ENCODE data around the gene PSIP1. TPM values are rescaled to one million over a fixed set of nuclear protein-coding genes. Genes with fewer than 3 reads are reported as not detected.
"Not testable (repeated sequence)": the region's sequence is repeated elsewhere in the genome, so short reads cannot be mapped to it uniquely, and the experiment has no call there.

The PSIP1 gene
- total and polyA plus RNA-seq, 7 donors: 10.9 to 89.1 (median 65.7) TPM

GRCh38 chr9:15444141-15444540 lies 66.6 kb downstream of the PSIP1 start:
- Histone ChIP-seq H3K27ac (no peak overlapping the region), H3K27me3 (no peaks in the 10 kb centered on the region), H3K4me3 (no peak overlapping the region), H3K4me1 (no peaks in the 10 kb centered on the region), H3K9me3 (no peaks in the 10 kb centered on the region), H3K36me3 (peaks cover 7 to 59% (median 44%) of the 10 kb centered on the region in 4 donors)
- no peak for TF ChIP-seq EP300 (IDR thresholded peaks at IDR 0.05)
- TF ChIP-seq CTCF (IDR thresholded peaks at IDR 0.05): no peak
- TF ChIP-seq POLR2AphosphoS5 (IDR thresholded peaks at IDR 0.05): no peak
- no peak for TF ChIP-seq POLR2A (IDR thresholded peaks at IDR 0.05)
- intact Hi-C loops (cut with DNase I): no loop called here
- WGBS, 2 donors: 87 to 98% methylated on average over 3 of the region's 3 CpGs
- no peak for DNase-seq

GRCh38 chr9:15442264-15442663 lies 68.5 kb downstream of the PSIP1 start:
- intact Hi-C loops (cut with DNase I); H3K27me3 ChIP-seq; H3K4me3 ChIP-seq; H3K4me1 ChIP-seq; H3K27ac ChIP-seq; H3K9me3 ChIP-seq; DNase-seq: not testable (repeated sequence)
- H3K36me3 ChIP-seq: peaks cover 7 to 43% (median 32%) of the 10 kb centered on the region in 4 donors
- 98% methylated on average over 33 of the region's 33 CpGs for WGBS, 2 donors

GRCh38 chr9:15441841-15442240 lies 68.9 kb downstream of the PSIP1 start:
- H3K27ac ChIP-seq; intact Hi-C loops (cut with DNase I); H3K27me3 ChIP-seq; H3K4me1 ChIP-seq; DNase-seq; H3K4me3 ChIP-seq; H3K9me3 ChIP-seq: not testable (repeated sequence)
- H3K36me3 ChIP-seq: peaks cover 3 to 43% (median 30%) of the 10 kb centered on the region in 4 donors
- WGBS, 2 donors: 85 to 94% methylated on average over 27 to 28 of the region's 29 CpGs

GRCh38 chr9:15438891-15439290 lies 71.9 kb downstream of the PSIP1 start:
- Histone ChIP-seq H3K4me1 (peaks cover 0 to 3% (median 0%) of the 10 kb centered on the region in 4 donors), H3K9me3 (no peaks in the 10 kb centered on the region), H3K4me3 (no peak overlapping the region), H3K27ac (no peak overlapping the region), H3K27me3 (no peaks in the 10 kb centered on the region), H3K36me3 (peaks cover 0 to 40% (median 8%) of the 10 kb centered on the region in 4 donors)
- DNase-seq: no peak
- WGBS, 2 donors: 98 to 99% methylated on average over 7 of the region's 7 CpGs
- intact Hi-C loops (cut with DNase I): no loop called here
- TF ChIP-seq EP300 (IDR thresholded peaks at IDR 0.05): no peak
- no peak for TF ChIP-seq CTCF (IDR thresholded peaks at IDR 0.05)
- TF ChIP-seq POLR2A (IDR thresholded peaks at IDR 0.05): no peak
- no peak for TF ChIP-seq POLR2AphosphoS5 (IDR thresholded peaks at IDR 0.05)

GRCh38 chr9:15433661-15434060 lies 77.1 kb downstream of the PSIP1 start:
- DNase-seq: no peak
- Histone ChIP-seq H3K9me3 (no peaks in the 10 kb centered on the region), H3K27ac (no peak overlapping the region), H3K4me1 (peaks cover 0 to 12% (median 10%) of the 10 kb centered on the region in 4 donors), H3K36me3 (peaks cover 0 to 38% (median 5%) of the 10 kb centered on the region in 4 donors), H3K27me3 (no peaks in the 10 kb centered on the region), H3K4me3 (no peak overlapping the region)
- no peak for TF ChIP-seq POLR2AphosphoS5 (IDR thresholded peaks at IDR 0.05)
- no peak for TF ChIP-seq POLR2A (IDR thresholded peaks at IDR 0.05)
- no peak for TF ChIP-seq EP300 (IDR thresholded peaks at IDR 0.05)
- no peak for TF ChIP-seq CTCF (IDR thresholded peaks at IDR 0.05)
- WGBS, 2 donors: 93 to 98% methylated on average over 3 of the region's 3 CpGs
- intact Hi-C loops (cut with DNase I): no loop called here

GRCh38 chr9:15433191-15433590 lies 77.6 kb downstream of the PSIP1 start:
- no peak for TF ChIP-seq POLR2A (IDR thresholded peaks at IDR 0.05)
- TF ChIP-seq EP300 (IDR thresholded peaks at IDR 0.05): no peak
- Histone ChIP-seq H3K4me1 (peaks cover 0 to 12% (median 10%) of the 10 kb centered on the region in 4 donors), H3K27ac (no peak overlapping the region), H3K27me3 (no peaks in the 10 kb centered on the region), H3K9me3 (no peaks in the 10 kb centered on the region), H3K4me3 (no peak overlapping the region), H3K36me3 (peaks cover 0 to 38% (median 5%) of the 10 kb centered on the region in 4 donors)
- WGBS, 2 donors: 87 to 88% methylated on average over 4 of the region's 4 CpGs
- DNase-seq: no peak
- intact Hi-C loops (cut with DNase I): no loop called here
